T-helper 17 cell (primary cell): ENCODE results near the gene GPRC5A. TPM values are rescaled to one million over a fixed set of nuclear protein-coding genes. Genes with fewer than 3 reads are reported as not detected.

Experiments used
- total RNA-seq, 4 donors: library from RNA in 2 of 4; stranded (reverse) in 2 of 4; gene quantifications; one replicate each; pipeline ENCODE4 v1.2.3 and lab custom pipeline; 2022 to 2026

The GPRC5A gene
- total RNA-seq, 2 donors from 2014 or later = 0.02 to 0.26 TPM

Other genes with a start within 250 kb of the GPRC5A start
- gene GPR19, start 195.4 kb upstream of the GPRC5A start, total RNA-seq = 1 to 10 TPM; 2.0 to 2.1 TPM
- gene CDKN1B, start 174.2 kb upstream of the GPRC5A start, total RNA-seq = 100 to 1,000 TPM; 202 to 252 TPM
- gene APOLD1, start 105.9 kb upstream of the GPRC5A start, total RNA-seq = 1 to 10 TPM; 3.1 to 5.1 TPM
- gene DDX47, start 78.2 kb upstream of the GPRC5A start, total RNA-seq = 100 to 1,000 TPM; 135 to 141 TPM
- gene GPRC5D, start 60.6 kb downstream of the GPRC5A start, total RNA-seq = not detected
- gene HEBP1, start 108.7 kb downstream of the GPRC5A start, total RNA-seq = 10 to 100 TPM; 10.8 to 11.5 TPM
- gene FAM234B, start 152.8 kb downstream of the GPRC5A start, total RNA-seq = 1 to 10 TPM; 1.9 to 2.5 TPM
- gene GSG1, start 212.1 kb downstream of the GPRC5A start, total RNA-seq = not detected